Measurements from ENCODE around the gene FHL2. TPM values are rescaled to one million over a fixed set of nuclear protein-coding genes. Genes with fewer than 3 reads are reported as not detected.

FHL2 gene
- total RNA-seq, 2 experiments from 2014 or later: 0.41 to 0.42 TPM

DNA sequence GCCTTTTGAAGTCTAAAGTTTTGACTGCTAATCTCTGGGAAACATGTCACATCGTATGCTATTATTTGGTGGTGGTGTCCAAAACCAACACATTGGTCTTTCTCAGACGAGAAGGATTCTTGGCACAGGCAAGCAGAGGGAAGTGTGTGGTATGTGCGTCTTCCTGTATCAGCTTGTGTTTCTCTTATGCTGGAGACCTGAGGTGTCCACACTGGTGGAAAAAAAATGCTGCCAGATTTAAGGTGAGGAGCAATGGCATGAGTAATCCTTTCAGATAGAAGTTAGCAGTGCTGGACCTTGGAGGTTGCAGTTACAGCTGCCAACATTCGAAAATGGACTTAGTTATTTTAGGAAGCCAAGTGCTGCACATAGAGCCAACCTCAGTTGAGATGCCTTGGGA is 11.7 kb upstream of the FHL2 start:
- intact Hi-C loops (cut with DNase I, micrococcal nuclease): no loop called here
- POLR2A ChIA-PET: no interaction called here
- TF ChIP-seq, protein P1, sequence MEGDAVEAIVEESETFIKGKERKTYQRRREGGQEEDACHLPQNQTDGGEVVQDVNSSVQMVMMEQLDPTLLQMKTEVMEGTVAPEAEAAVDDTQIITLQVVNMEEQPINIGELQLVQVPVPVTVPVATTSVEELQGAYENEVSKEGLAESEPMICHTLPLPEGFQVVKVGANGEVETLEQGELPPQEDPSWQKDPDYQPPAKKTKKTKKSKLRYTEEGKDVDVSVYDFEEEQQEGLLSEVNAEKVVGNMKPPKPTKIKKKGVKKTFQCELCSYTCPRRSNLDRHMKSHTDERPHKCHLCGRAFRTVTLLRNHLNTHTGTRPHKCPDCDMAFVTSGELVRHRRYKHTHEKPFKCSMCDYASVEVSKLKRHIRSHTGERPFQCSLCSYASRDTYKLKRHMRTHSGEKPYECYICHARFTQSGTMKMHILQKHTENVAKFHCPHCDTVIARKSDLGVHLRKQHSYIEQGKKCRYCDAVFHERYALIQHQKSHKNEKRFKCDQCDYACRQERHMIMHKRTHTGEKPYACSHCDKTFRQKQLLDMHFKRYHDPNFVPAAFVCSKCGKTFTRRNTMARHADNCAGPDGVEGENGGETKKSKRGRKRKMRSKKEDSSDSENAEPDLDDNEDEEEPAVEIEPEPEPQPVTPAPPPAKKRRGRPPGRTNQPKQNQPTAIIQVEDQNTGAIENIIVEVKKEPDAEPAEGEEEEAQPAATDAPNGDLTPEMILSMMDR (IDR thresholded peaks at IDR 0.05): no peak
- no peaks in the 10 kb centered on the region for H3K9me3 Mint-ChIP-seq
- H3K4me1 Mint-ChIP-seq (ENCODE audit: low read depth): peaks cover 11% of the 10 kb centered on the region
- Histone ChIP-seq H3K27ac (ENCODE audit: low read depth in 1 of 2, low read length in 2 of 2) (no peak overlapping the region), H3K4me1 (ENCODE audit: insufficient read depth, low read length) (no peaks in the 10 kb centered on the region), H3K9me3 (ENCODE audit: control insufficient read depth in 1 of 2, insufficient read depth in 1 of 2, low read length in 2 of 2) (no peaks in the 10 kb centered on the region), H3K36me3 (ENCODE audit: insufficient read depth, low read length) (no peaks in the 10 kb centered on the region), H3K27me3 (ENCODE audit: control insufficient read depth in 1 of 2, insufficient read depth in 2 of 2, low read length in 2 of 2) (peaks cover 0 to 14% of the 10 kb centered on the region in 2 experiments), H3K4me3 (ENCODE audit: low read length) (no peak overlapping the region)
- no peak overlapping the region for H3K27ac Mint-ChIP-seq
- DNase-seq (no peak), ATAC-seq (ENCODE audit: poor library complexity) (no peak)
- peaks cover 36% of the 10 kb centered on the region for H3K27me3 Mint-ChIP-seq
- CTCF ChIA-PET: interaction anchor here (0.5 kb wide), 1 partner anchor 97 kb away, joined by 5 read pairs; no protein-coding TSS in a partner anchor
- no peaks in the 10 kb centered on the region for H3K36me3 Mint-ChIP-seq (ENCODE audit: low read depth)
- H3K4me3 Mint-ChIP-seq: no peak overlapping the region

DNA sequence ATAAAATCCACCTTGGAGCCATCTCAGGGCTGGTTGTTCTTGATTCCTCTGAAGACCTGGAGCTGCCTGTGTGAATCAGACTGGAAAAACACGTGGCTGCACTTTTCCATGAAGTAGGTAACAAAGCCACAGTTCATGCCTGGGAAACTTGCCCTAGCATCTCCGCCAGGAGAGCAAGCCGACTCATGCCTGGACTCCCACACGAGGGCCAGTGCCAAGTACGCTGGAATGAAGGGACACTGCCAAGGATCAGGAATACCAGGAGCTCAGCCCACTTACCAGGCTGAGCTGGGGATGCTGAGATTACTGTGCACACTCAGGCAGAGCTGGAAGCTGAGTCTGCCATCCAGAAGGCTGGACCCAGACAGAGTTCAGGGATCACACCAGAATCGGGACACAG is 10.9 kb upstream of the FHL2 start:
- Mint-ChIP-seq H3K27ac (no peak overlapping the region), H3K4me3 (no peak overlapping the region)

DNA sequence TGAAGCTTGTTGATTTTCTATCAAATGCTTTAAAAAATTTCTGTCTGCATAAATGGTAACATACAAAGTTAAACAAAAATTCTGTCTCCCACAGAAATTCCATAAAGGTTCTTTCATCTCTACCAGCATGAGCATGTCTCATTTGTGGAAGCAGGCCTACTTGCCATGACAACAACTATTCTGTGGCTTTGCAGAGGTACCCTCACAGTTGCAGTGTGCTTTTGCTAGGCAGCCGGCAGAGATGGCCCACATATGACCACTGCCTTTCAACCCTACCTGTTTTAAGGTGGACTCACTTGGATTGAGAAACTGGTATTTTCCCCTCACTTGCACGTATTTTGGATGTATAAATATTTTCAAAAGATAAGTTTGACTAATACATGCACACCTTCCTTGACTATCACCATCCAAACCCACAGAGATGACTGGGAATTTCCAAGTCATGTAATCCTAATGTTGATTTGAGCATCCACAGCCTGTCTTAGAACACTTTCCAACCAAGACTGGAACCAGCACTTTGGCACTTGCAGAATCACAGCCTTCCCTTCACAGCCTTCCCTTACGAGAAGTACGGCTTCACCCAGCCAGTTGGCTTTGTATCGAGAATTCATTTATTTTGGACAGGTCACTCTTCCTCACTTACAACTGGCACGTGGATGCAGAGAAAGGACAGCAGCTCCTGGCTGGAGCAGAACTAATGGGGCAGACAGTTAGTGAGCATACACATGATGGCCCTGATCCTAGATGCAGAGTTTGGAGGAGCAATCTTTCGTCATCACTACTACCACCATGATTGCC is 9.3 kb upstream of the FHL2 start:
- Mint-ChIP-seq H3K9me3 (no peaks in the 10 kb centered on the region), H3K27me3 (peaks cover 20% of the 10 kb centered on the region), H3K4me3 (no peak overlapping the region), H3K27ac (no peak overlapping the region), H3K4me1 (ENCODE audit: low read depth) (peaks cover 9% of the 10 kb centered on the region), H3K36me3 (ENCODE audit: low read depth) (no peaks in the 10 kb centered on the region)
- Histone ChIP-seq H3K27ac (ENCODE audit: low read depth in 1 of 2, low read length in 2 of 2) (no peak overlapping the region), H3K27me3 (ENCODE audit: control insufficient read depth in 1 of 2, insufficient read depth in 2 of 2, low read length in 2 of 2) (peaks cover 0 to 5% of the 10 kb centered on the region in 2 experiments), H3K4me1 (ENCODE audit: insufficient read depth, low read length) (no peaks in the 10 kb centered on the region), H3K9me3 (ENCODE audit: control insufficient read depth in 1 of 2, insufficient read depth in 1 of 2, low read length in 2 of 2) (no peaks in the 10 kb centered on the region), H3K36me3 (ENCODE audit: insufficient read depth, low read length) (no peaks in the 10 kb centered on the region), H3K4me3 (ENCODE audit: low read length) (no peak overlapping the region)
- no peak for DNase-seq
- intact Hi-C loops (cut with DNase I, micrococcal nuclease): no loop called here
- POLR2A ChIA-PET: no interaction called here
- ATAC-seq (ENCODE audit: poor library complexity): no peak
- CTCF ChIA-PET: no interaction called here
- TF ChIP-seq, protein P1 (IDR thresholded peaks at IDR 0.05): no peak

More for the DNA sequence above, 10.9 kb upstream of the FHL2 start:
- ChIA-PET CTCF (no interaction called here), POLR2A (no interaction called here)
- H3K36me3 ChIP-seq (ENCODE audit: insufficient read depth, low read length): no peaks in the 10 kb centered on the region
- peaks cover 33% of the 10 kb centered on the region for H3K27me3 Mint-ChIP-seq
- peaks cover 11% of the 10 kb centered on the region for H3K4me1 Mint-ChIP-seq (ENCODE audit: low read depth)
- no peaks in the 10 kb centered on the region for H3K36me3 Mint-ChIP-seq (ENCODE audit: low read depth)
- TF ChIP-seq, protein P1 (IDR thresholded peaks at IDR 0.05): no peak
- no peaks in the 10 kb centered on the region for H3K9me3 Mint-ChIP-seq
- no peak overlapping the region for H3K27ac ChIP-seq (ENCODE audit: low read depth in 1 of 2, low read length in 2 of 2)
- H3K4me1 ChIP-seq (ENCODE audit: insufficient read depth, low read length): no peaks in the 10 kb centered on the region
- peaks cover 0 to 14% of the 10 kb centered on the region in 2 experiments for H3K27me3 ChIP-seq (ENCODE audit: control insufficient read depth in 1 of 2, insufficient read depth in 2 of 2, low read length in 2 of 2)
- DNase-seq: no peak
- intact Hi-C loops (cut with DNase I, micrococcal nuclease): no loop called here
- no peak overlapping the region for H3K4me3 ChIP-seq (ENCODE audit: low read length)
- H3K9me3 ChIP-seq (ENCODE audit: control insufficient read depth in 1 of 2, insufficient read depth in 1 of 2, low read length in 2 of 2): no peaks in the 10 kb centered on the region
- ATAC-seq (ENCODE audit: poor library complexity): no peak
